Memory B cell (primary cell): ENCODE data around the gene USP32.
"Not testable (repeated sequence)": the region's sequence is repeated elsewhere in the genome, so short reads cannot be mapped to it uniquely, and the experiment has no call there.

Experiments
- ATAC-seq: fragments of 150-1000 bp; cut with Tn5 transposase; 2 replicates; pipeline ENCODE4 v1.10.0; 2021; ENCODE audit warnings: low read depth, mild to moderate bottlenecking, moderate library complexity
- DNase-seq, 2 donors: peaks; one replicate each; pipeline ENCODE4 v3.0.0; 2022; ENCODE audit warnings: low spot score in 2 of 2
- H3K27ac Mint-ChIP-seq: one replicate; pipeline ENCODE4 v1.8.0; 2022; ENCODE audit warnings: mild to moderate bottlenecking, moderate library complexity, mixed read lengths
- H3K27me3 Mint-ChIP-seq: one replicate; pipeline ENCODE4 v1.8.0; 2022; ENCODE audit warnings: mixed read lengths
- H3K36me3 Mint-ChIP-seq: one replicate; pipeline ENCODE4 v1.8.0; 2022; ENCODE audit warnings: mild to moderate bottlenecking, mixed read lengths
- H3K4me1 Mint-ChIP-seq: one replicate; pipeline ENCODE4 v1.8.0; 2022; ENCODE audit warnings: mixed read lengths
- H3K4me3 Mint-ChIP-seq: one replicate; pipeline ENCODE4 v1.8.0; 2022; ENCODE audit warnings: mild to moderate bottlenecking, moderate library complexity, mixed read lengths
- H3K9me3 Mint-ChIP-seq: one replicate; pipeline ENCODE4 v1.8.0; 2022; ENCODE audit warnings: mixed read lengths

Gene USP32

GRCh38 chr17:60323754-60324153 lies 68.2 kb downstream of the USP32 start:
- Mint-ChIP-seq H3K4me3 (no peak overlapping the region), H3K4me1 (peaks cover 13% of the 10 kb centered on the region), H3K36me3 (peaks cover 19% of the 10 kb centered on the region), H3K9me3 (no peaks in the 10 kb centered on the region), H3K27ac (no peak overlapping the region), H3K27me3 (no peaks in the 10 kb centered on the region)
- ATAC-seq = no peak
- DNase-seq = no peak

- no peak overlapping the region for H3K4me3 Mint-ChIP-seq
- H3K27ac Mint-ChIP-seq = no peak overlapping the region
- no peaks in the 10 kb centered on the region for H3K9me3 Mint-ChIP-seq
- ATAC-seq (no peak), DNase-seq (no peak)
- no peaks in the 10 kb centered on the region for H3K27me3 Mint-ChIP-seq
- peaks cover 10% of the 10 kb centered on the region for H3K36me3 Mint-ChIP-seq
- H3K4me1 Mint-ChIP-seq = peaks cover 13% of the 10 kb centered on the region
Measured at GRCh38 chr17:60322056-60322387, 69.9 kb downstream of the USP32 start.

- Mint-ChIP-seq H3K36me3 (peaks cover 7% of the 10 kb centered on the region), H3K4me3 (no peak overlapping the region), H3K4me1 (peaks cover 13% of the 10 kb centered on the region), H3K27ac (no peak overlapping the region), H3K27me3 (no peaks in the 10 kb centered on the region), H3K9me3 (no peaks in the 10 kb centered on the region)
- no peak for DNase-seq
- ATAC-seq = no peak
Measured at GRCh38 chr17:60321336-60322055, 70.4 kb downstream of the USP32 start.

- ATAC-seq (no peak), DNase-seq (no peak)
- peaks cover 21% of the 10 kb centered on the region for H3K4me1 Mint-ChIP-seq
- no peak overlapping the region for H3K4me3 Mint-ChIP-seq
- no peaks in the 10 kb centered on the region for H3K9me3 Mint-ChIP-seq
- peaks cover 2% of the 10 kb centered on the region for H3K36me3 Mint-ChIP-seq
- H3K27me3 Mint-ChIP-seq = no peaks in the 10 kb centered on the region
- H3K27ac Mint-ChIP-seq = no peak overlapping the region
Measured at GRCh38 chr17:60318830-60319229, 73.1 kb downstream of the USP32 start.

GRCh38 chr17:60318326-60318725 lies 73.6 kb downstream of the USP32 start:
- H3K9me3 Mint-ChIP-seq = no peaks in the 10 kb centered on the region
- DNase-seq (no peak), ATAC-seq (no peak)
- peaks cover 20% of the 10 kb centered on the region for H3K4me1 Mint-ChIP-seq
- H3K4me3 Mint-ChIP-seq = no peak overlapping the region
- H3K27ac Mint-ChIP-seq = no peak overlapping the region
- peaks cover 2% of the 10 kb centered on the region for H3K36me3 Mint-ChIP-seq
- no peaks in the 10 kb centered on the region for H3K27me3 Mint-ChIP-seq

DNA sequence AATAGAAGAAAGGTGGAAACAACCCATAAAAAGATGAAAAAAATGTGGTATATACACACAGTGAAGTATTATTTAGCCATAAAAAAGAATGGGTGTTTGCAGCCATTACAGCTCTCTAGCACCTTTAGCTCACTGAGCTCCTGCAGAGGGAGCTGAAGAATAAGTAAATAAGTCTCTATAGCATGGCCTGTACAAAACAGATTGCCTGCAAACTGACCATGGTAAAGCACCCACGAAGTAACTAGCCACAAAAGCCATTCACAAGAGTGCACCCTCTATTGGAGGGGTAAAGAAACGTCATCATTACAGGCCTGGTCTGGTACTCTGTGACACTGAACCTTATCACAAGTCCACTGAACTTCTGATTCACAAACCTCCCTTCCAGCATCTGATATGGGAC lies 76.3 kb downstream of the USP32 start:
- ATAC-seq (no peak), DNase-seq (no peak)
- H3K27me3 Mint-ChIP-seq = no peaks in the 10 kb centered on the region
- peaks cover 2% of the 10 kb centered on the region for H3K36me3 Mint-ChIP-seq
- H3K4me1 Mint-ChIP-seq = peaks cover 12% of the 10 kb centered on the region
- no peak overlapping the region for H3K4me3 Mint-ChIP-seq
- no peak overlapping the region for H3K27ac Mint-ChIP-seq
- no peaks in the 10 kb centered on the region for H3K9me3 Mint-ChIP-seq

DNA sequence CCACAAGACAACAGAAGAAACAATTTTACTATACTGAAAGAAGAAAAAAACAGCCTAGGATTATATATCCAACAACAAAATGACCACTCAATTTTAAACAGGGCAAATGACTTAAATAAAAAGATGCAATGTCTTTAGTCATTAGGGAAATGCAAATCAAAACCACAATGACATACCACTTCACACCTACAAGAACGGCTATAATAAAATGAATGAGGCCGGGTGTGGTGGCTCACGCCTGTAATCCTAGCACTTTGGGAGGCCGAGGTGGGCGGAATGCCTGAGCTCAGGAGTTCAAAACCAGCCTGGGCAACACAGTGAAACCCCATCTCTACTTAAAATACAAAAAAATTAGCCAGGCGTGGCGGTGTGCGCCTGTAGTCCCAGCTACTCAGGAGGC lies 77.0 kb downstream of the USP32 start:
- not testable (repeated sequence) for H3K27ac Mint-ChIP-seq, H3K27me3 Mint-ChIP-seq, H3K9me3 Mint-ChIP-seq, H3K36me3 Mint-ChIP-seq, H3K4me3 Mint-ChIP-seq, DNase-seq
- peak; percentile 50 for ATAC-seq
- H3K4me1 Mint-ChIP-seq = peaks cover 10% of the 10 kb centered on the region

DNA sequence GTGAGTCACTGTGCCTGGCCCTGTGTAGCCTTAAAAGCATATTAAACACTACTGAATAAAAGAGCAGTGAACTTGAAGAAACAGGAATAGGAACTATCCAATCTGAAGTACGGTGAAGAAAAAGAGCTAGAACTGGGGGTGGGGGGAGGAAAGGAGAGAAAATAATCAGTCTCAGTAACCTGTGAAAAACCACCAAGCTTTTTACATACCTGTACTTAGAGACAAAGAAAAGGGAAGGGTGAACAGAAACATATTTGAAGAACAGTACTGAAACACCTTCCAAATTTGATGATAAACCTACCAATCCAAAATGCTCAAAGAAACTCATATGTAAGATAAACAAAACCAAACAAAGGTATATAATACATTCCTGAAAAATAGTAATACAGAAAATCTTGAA lies 77.5 kb downstream of the USP32 start:
- Mint-ChIP-seq H3K27me3 (no peaks in the 10 kb centered on the region), H3K4me3 (no peak overlapping the region), H3K9me3 (no peaks in the 10 kb centered on the region), H3K36me3 (peaks cover 8% of the 10 kb centered on the region), H3K4me1 (peaks cover 10% of the 10 kb centered on the region), H3K27ac (no peak overlapping the region)
- DNase-seq (no peak), ATAC-seq (no peak)

DNA sequence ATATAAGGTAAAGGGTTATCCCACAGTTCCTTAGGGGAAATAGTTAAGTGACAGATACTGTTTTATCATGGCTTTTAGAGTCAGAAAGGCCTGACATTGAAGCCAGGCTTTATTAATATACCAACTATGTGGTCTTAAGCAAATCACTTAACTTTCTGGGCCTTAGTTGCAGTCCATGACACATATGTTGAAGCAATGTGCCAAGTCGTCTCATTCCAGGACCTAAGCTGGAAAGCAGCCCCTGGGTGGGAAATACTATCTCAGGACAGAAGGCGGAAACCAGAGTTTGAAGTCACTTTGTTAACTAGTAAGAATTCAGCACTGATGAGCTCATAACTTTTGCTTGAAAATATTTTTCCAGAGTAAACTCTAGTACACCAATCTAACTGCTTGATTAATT lies 80.0 kb downstream of the USP32 start:
- no peak for ATAC-seq
- no peak overlapping the region for H3K27ac Mint-ChIP-seq
- H3K9me3 Mint-ChIP-seq = no peaks in the 10 kb centered on the region
- H3K4me1 Mint-ChIP-seq = peaks cover 13% of the 10 kb centered on the region
- H3K36me3 Mint-ChIP-seq = peaks cover 9% of the 10 kb centered on the region
- no peak overlapping the region for H3K4me3 Mint-ChIP-seq
- H3K27me3 Mint-ChIP-seq = no peaks in the 10 kb centered on the region
- DNase-seq = no peak

DNA sequence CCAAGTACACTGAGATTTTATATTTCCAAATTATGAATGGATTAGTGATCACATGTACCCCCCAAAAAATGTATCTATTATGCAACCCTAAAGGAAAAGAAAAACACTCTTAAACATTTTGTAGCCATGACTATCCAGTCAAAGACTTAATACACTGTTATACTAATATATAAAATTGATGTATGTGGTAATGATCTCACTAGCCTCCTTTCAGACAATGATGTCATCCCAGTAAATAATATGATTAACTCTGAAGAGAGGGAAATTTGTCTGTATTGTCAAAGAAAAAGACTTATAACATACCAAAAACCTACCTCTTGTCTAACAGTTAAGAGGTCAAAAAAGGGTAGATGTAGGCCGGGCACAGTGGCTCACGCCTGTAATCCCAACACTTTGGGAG lies 80.7 kb downstream of the USP32 start:
- Mint-ChIP-seq H3K36me3 (peaks cover 9% of the 10 kb centered on the region), H3K9me3 (no peaks in the 10 kb centered on the region), H3K4me1 (peaks cover 11% of the 10 kb centered on the region), H3K27me3 (no peaks in the 10 kb centered on the region), H3K4me3 (no peak overlapping the region), H3K27ac (no peak overlapping the region)
- no peak for DNase-seq
- no peak for ATAC-seq

DNA sequence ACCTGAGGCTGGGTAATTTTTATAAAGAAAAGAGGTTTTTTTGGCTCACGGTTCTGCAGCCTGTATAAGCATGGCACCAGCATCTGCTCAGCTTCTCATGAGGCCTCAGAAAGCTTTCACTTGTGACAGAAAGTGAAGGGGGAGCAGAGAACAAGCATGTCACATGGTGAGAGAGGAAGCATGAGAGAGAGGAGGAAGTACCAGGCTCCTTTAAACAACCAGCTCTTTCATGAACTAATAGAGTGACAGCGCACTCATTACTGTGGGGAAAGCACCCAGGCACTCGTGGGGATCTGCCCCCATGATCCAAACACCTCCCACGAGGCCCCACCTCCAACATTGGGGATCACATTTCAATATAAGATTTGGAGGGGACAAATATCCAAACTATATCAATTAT lies 86.8 kb downstream of the USP32 start:
- peaks cover 14% of the 10 kb centered on the region for H3K4me1 Mint-ChIP-seq
- peak; percentile 16 to 42 for DNase-seq

DNA sequence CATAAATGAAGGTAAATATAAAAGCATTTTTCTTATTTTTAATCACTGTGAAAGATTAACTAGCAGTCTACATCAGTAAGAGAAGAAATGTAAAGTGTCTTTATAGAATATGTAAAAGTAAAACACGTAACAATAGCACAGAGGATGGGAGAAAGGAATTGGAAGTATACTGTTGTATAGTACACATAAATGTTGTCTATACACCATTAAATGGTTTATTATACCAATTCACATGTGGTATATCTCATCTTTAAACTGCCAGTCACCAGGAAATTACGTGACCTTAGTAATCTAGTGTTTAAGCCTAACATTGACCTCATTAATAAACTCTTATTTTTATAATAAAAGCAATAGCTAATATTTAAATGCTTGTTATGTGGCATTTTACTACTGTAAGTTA lies 87.4 kb downstream of the USP32 start:
- peaks cover 3% of the 10 kb centered on the region for H3K9me3 Mint-ChIP-seq
- H3K36me3 Mint-ChIP-seq = peaks cover 15% of the 10 kb centered on the region
- peaks cover 14% of the 10 kb centered on the region for H3K4me1 Mint-ChIP-seq
- H3K27me3 Mint-ChIP-seq = no peaks in the 10 kb centered on the region
- H3K27ac Mint-ChIP-seq = no peak overlapping the region
- ATAC-seq = no peak
- no peak for DNase-seq
- no peak overlapping the region for H3K4me3 Mint-ChIP-seq

More for the DNA sequence above, 86.8 kb downstream of the USP32 start:
- peaks cover 3% of the 10 kb centered on the region for H3K9me3 Mint-ChIP-seq
- H3K27me3 Mint-ChIP-seq = no peaks in the 10 kb centered on the region
- peaks cover 17% of the 10 kb centered on the region for H3K36me3 Mint-ChIP-seq
- peak overlapping the region; percentile 55 for H3K4me3 Mint-ChIP-seq
- peak; percentile 100 for ATAC-seq
- H3K27ac Mint-ChIP-seq = peak overlapping the region; percentile 81

DNA sequence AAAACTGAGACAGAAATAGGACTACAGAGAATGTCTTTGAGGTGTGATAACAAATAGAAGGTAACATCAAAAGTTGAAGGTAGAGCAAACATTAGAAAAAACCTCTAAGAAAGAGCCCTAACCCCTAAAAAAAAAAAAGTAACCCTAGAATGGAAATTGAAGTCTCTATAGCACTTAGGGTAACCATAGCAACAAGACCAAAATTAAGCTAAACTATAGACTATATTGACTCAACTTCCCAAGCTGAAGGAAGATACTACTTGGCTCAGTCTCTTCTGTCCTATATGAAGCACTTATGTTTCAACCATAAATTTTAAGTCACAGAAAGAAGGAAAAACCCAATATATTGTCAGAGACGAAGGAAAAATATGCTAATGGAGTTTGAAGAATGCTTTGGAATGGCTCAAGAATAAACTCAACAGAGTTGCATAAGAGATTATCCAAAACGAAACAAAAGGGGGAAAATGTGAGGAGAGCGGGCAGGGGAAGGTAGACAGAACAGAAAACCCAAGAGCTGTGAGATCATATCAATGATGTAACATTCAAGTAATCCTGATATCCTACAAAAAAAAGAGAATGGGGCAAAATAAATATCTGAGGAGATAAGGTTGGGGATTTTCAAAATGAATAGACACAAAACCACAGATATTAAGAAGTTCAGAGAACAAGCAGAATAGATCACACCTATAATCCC lies 88.4 kb downstream of the USP32 start:
- Mint-ChIP-seq H3K4me3 (no peak overlapping the region), H3K4me1 (peaks cover 14% of the 10 kb centered on the region), H3K27me3 (no peaks in the 10 kb centered on the region), H3K9me3 (peaks cover 3% of the 10 kb centered on the region), H3K27ac (peak overlapping the region; percentile 7), H3K36me3 (peaks cover 14% of the 10 kb centered on the region)
- DNase-seq (no peak), ATAC-seq (no peak)

DNA sequence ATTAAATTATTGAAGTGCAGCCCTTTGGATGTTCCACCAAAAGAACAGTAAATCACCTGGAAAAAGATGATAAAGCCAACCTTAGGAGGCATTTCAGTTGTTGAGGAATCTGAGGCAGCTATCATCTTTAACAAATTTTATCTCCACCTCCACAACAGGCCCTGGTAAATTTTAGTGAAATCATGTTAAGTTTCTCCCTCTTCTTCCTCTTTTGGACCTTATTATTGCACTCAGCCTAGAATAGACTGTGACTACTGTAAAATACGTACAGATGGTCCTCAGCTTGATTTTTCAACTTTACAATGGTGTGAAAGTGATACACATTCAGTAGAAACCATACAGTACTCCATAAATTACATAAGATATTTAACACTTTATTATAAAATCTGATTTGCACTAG lies 90.3 kb downstream of the USP32 start:
- Mint-ChIP-seq H3K4me3 (no peak overlapping the region), H3K27ac (no peak overlapping the region)

DNA sequence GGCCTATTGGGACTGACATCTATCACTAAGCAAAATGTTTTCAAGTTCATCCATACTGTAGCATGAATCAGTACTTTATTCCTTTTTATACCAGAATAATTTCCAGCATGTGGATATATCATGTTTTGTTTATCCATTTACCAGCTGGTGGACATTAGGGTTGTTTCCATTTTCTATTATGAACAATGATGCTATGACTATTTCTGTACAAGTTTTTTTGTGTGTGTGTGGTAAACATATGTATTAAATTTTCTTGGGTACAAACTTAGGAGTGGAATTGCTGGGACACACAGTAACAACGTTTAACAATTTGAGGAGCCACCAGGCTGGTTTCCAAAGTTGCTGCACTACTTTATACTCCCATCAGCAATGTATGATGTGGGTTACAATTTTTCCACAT lies 91.0 kb downstream of the USP32 start:
- ATAC-seq (no peak), DNase-seq (no peak)
- H3K4me3 Mint-ChIP-seq = no peak overlapping the region
- no peaks in the 10 kb centered on the region for H3K27me3 Mint-ChIP-seq
- peaks cover 14% of the 10 kb centered on the region for H3K36me3 Mint-ChIP-seq
- peaks cover 3% of the 10 kb centered on the region for H3K9me3 Mint-ChIP-seq
- peaks cover 11% of the 10 kb centered on the region for H3K4me1 Mint-ChIP-seq
- H3K27ac Mint-ChIP-seq = no peak overlapping the region

More for the DNA sequence above, 90.3 kb downstream of the USP32 start:
- ATAC-seq (no peak), DNase-seq (no peak)
- H3K9me3 Mint-ChIP-seq = peaks cover 3% of the 10 kb centered on the region
- H3K4me1 Mint-ChIP-seq = peaks cover 11% of the 10 kb centered on the region
- no peaks in the 10 kb centered on the region for H3K27me3 Mint-ChIP-seq
- peaks cover 12% of the 10 kb centered on the region for H3K36me3 Mint-ChIP-seq
